ENCODE data around the gene TARS2.

DNA sequence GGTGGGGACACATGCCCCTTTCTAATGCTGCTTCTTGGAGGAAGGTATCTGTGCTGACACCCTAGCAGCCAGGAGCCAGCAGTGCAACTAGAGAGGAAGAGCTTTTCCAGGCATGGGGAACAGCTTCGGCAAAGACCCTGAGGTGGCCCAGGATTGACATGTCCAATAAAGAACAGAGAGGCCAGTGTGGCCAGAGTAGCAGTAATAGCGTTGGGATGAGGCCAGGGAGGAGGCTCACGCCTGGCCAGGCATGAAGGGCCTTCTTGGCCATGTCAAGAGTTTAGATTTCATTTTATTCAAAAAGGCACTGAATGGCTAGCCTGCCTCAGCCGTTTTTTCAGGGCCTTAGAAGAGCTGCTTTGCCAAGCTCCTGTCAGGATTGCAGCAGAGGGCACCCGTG lies 45.6 kb downstream of the TARS2 start:
- no peak for TF ChIP-seq CTCF (IDR thresholded peaks at IDR 0.05)
- TF ChIP-seq POLR2A (IDR thresholded peaks at IDR 0.05) = no peak

Data from uterus (tissue), 2 donors.